ES-I3 (cell line): ENCODE data around the gene SECTM1.

Source experiments
- H3K36me3 ChIP-seq: 2 replicates; pipeline ENCODE4 v1.6.1; 2013; ENCODE audit warnings: mild to moderate bottlenecking, low read length, control low read depth, moderate library complexity; ENCODE audit not compliant: insufficient read depth
- H3K4me1 ChIP-seq: 2 replicates; pipeline ENCODE4 v1.6.1; 2013; ENCODE audit warnings: mild to moderate bottlenecking, control low read depth, low read length; ENCODE audit not compliant: insufficient read depth
- H3K9ac ChIP-seq: 2 replicates; pipeline ENCODE4 v1.6.1; 2013; ENCODE audit warnings: low read depth, mild to moderate bottlenecking, low read length, moderate library complexity
- H3K9me3 ChIP-seq: 2 replicates; pipeline ENCODE4 v1.6.1; 2013; ENCODE audit warnings: mild to moderate bottlenecking, low read length, moderate library complexity; ENCODE audit not compliant: control insufficient read depth, insufficient read depth

Gene SECTM1

DNA sequence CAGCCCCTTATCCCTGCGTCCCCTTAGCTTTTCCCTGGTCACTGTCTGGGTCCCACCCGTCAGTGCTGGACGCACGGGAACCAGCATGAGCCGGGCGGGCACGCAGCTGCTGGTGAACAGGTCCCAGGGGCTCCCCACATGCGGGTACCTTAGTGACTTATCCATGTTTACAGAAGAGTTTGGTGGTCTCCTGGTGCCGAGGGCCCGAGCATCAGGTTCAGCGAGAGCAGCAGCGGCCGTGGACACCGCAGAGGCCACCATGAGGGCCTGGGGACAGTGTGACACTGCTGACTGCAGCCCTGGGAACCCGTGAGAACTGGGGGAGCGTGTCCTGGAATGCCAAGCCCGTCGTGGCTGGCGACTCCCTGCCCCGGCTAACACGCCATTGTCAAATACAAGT is 22.7 kb downstream of the SECTM1 start:
- Histone ChIP-seq H3K9me3 (no peaks in the 10 kb centered on the region), H3K9ac (no peak overlapping the region), H3K36me3 (no peaks in the 10 kb centered on the region), H3K4me1 (no peaks in the 10 kb centered on the region; the same call in 1 of the 2 replicates)

GRCh38 chr17:82309656-82310570 is 23.7 kb downstream of the SECTM1 start:
- no peaks in the 10 kb centered on the region for H3K36me3 ChIP-seq
- H3K4me1 ChIP-seq: no peaks in the 10 kb centered on the region
- no peaks in the 10 kb centered on the region for H3K9me3 ChIP-seq
- H3K9ac ChIP-seq: no peak overlapping the region

- Histone ChIP-seq H3K4me1 (no peaks in the 10 kb centered on the region; the same call in 1 of the 2 replicates), H3K9ac (no peak overlapping the region), H3K36me3 (no peaks in the 10 kb centered on the region), H3K9me3 (no peaks in the 10 kb centered on the region)
Observed at GRCh38 chr17:82305727-82306300, 27.8 kb downstream of the SECTM1 start.

DNA sequence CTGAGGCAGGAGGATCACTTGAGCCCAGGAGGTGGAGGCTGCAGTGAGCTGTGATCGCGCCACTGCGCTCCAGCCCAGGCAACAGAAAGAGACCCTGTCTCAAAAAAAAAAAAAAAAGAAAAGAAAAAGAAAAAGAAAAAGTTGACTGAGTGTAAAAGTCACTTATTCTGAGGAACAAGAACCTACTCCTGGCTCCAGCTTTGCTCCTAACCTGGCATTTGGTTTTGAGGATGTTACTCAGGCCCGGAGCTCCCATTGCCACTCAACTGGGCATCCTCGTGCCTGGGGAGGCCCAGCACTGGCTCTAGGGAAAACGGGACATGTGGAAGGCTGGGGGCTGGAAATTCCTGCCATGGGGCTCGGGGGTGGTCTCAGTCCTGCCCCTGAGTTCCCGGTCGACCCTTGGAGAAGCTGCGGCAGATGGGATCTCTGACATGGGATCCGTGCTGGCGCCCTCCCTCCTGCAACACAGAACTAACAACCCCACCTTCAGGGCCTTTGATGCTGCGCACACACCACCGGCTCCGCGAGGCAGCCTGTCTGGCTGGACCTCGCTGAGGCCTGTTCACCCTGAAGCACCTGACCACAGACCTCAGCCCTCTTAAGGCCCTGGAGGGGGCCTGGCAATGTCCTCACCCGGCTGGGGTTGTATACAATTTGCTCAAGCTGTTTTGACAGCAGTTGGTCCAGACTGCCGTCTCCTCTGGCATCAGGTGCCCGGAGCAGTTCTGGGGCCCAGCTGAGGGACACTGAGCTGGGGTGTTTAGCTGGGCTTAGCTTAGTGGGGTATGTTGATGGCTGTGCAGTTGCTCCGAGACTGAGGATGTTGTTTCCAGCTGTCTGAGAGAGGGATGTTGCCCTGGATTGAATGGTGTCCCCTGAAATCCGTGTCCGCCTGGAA is 28.5 kb downstream of the SECTM1 start:
- H3K9ac ChIP-seq: no peak overlapping the region
- H3K9me3 ChIP-seq: no peaks in the 10 kb centered on the region
- H3K4me1 ChIP-seq: no peaks in the 10 kb centered on the region; the same call in 1 of the 2 replicates
- H3K36me3 ChIP-seq: no peaks in the 10 kb centered on the region

DNA sequence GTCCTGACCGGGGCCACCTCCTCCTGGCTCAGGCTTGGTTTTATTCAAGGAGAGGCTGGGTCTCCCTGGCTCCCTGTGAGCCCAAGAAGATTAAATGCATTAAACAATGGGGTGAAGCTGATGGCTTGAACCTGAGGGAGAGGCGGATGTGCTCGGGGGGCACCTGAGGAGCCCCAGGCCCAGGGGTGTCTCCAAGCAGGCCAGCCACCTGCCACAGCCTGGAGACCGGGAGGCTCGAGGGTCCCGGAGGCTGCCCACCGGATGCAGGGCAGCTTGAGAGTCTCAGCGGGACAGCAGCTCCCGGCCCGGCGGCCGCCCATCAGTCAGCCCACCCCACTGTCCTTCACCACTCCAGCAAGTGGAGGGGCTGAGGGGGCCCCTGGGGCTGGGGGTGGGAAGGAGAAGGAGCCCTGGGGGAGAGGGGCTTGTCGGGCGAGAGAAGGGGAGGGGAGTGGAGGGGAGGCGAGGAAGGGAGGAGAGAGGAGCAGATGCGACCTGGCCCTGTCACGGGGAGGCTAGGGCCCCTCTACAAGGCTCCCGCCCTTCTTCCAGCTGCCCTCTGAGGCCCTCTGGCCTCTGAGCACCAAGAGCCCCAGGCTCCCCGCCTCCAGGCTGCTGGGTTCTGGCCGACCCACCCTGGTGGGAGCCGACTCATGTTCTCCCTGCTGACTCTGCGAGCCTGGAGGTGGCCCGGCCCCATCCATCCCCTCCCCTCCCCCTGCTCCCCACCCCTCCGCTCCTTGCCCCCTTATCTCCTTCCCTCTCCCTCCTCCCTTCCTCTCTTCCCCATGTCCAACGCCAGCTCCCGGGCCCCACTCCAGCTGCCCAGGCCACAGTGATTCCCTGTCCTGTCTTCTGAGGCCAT is 29.4 kb downstream of the SECTM1 start:
- no peaks in the 10 kb centered on the region; the same call in 1 of the 2 replicates for H3K4me1 ChIP-seq
- no peaks in the 10 kb centered on the region for H3K36me3 ChIP-seq
- no peak overlapping the region for H3K9ac ChIP-seq
- H3K9me3 ChIP-seq: no peaks in the 10 kb centered on the region

DNA sequence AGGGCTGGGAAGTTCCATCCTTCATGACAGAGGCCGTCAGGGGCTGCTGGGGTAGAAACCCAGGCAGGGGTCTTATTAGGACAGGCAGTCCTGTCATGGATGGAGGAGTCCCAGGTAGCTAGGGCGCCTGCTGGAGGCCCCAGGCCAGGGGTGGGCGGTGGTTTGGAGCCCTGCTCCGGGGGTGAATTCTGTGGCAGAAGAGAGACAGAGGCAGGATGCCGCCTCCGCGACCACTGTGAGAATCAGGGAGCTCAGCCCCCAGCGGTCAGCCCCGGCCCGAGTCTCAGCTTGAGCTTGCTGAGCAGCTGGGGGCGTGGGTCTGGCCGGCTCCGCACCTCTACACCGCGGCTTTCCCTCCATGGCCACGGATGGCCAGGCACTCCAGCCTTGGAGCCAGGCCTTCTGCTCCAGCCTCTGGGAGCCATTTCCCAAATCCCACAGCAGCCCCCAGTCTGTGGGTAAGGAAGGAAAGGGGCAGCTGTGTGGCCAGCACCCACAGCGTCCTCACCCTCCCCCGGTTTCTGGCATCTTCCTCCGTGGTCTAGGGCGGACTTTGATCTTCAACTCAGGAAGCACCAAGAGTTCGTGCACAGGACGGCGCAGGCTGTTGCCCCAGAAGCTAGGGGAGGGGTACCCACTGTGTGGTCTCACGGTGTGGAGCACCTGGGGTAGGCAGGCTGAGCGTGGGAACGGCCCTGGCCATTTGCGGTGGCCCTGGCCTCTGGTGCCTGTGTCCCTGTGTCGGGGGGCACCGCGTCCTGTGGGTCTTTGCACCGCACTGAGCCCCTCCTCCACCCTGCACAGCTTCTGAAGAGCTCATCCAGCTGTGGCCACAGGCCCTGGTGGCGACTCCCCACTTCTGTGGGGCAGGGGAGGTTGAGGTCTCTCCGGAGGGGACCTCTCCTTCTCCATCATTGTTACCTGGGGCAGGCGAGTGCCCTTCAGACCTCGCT is 30.3 kb downstream of the SECTM1 start:
- no peaks in the 10 kb centered on the region for H3K36me3 ChIP-seq
- H3K4me1 ChIP-seq: peaks cover under 1% of the 10 kb centered on the region; the same call in 1 of the 2 replicates
- no peak overlapping the region for H3K9ac ChIP-seq
- H3K9me3 ChIP-seq: no peaks in the 10 kb centered on the region

DNA sequence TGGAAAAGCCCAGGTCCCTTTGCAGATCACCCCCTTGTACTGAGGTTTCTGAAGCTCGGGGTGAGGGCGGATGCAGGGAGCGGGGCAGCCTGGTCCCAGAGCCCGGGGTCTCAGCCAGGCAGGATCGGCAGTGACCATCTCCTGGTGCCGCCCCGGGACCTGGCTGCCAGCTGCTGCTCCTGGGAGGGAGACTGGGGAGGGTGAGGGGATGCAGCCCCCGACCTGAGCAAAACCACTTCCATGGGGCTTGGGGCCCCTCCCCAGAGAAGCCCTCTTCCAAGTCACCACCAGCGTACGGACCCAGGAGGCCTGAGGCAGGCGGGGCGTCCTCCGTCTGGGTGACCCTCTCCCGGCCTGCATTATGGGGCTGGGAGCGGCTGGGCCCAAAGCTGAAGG is 31.0 kb downstream of the SECTM1 start:
- H3K36me3 ChIP-seq: no peaks in the 10 kb centered on the region
- no peak overlapping the region for H3K9ac ChIP-seq
- peaks cover 6% of the 10 kb centered on the region; the same call in 1 of the 2 replicates for H3K4me1 ChIP-seq

GRCh38 chr17:82301916-82302567 is 31.5 kb downstream of the SECTM1 start:
- H3K4me1 ChIP-seq: peaks cover 6% of the 10 kb centered on the region; the same call in 1 of the 2 replicates
- H3K36me3 ChIP-seq: no peaks in the 10 kb centered on the region
- H3K9ac ChIP-seq: no peak overlapping the region
- H3K9me3 ChIP-seq: no peaks in the 10 kb centered on the region

More for the DNA sequence above, 31.0 kb downstream of the SECTM1 start:
- no peaks in the 10 kb centered on the region for H3K9me3 ChIP-seq

GRCh38 chr17:82301300-82301915 is 32.2 kb downstream of the SECTM1 start:
- Histone ChIP-seq H3K36me3 (no peaks in the 10 kb centered on the region), H3K9me3 (no peaks in the 10 kb centered on the region), H3K4me1 (peaks cover 6% of the 10 kb centered on the region; the same call in 1 of the 2 replicates), H3K9ac (no peak overlapping the region)

GRCh38 chr17:82300707-82301270 is 32.8 kb downstream of the SECTM1 start:
- H3K9ac ChIP-seq: no peak overlapping the region

GRCh38 chr17:82300228-82300627 is 33.3 kb downstream of the SECTM1 start:
- peaks cover 6% of the 10 kb centered on the region; the same call in 1 of the 2 replicates for H3K4me1 ChIP-seq
- H3K36me3 ChIP-seq: no peaks in the 10 kb centered on the region
- no peak overlapping the region for H3K9ac ChIP-seq
- no peaks in the 10 kb centered on the region for H3K9me3 ChIP-seq

More at GRCh38 chr17:82300707-82301270, 32.8 kb downstream of the SECTM1 start:
- Histone ChIP-seq H3K4me1 (peaks cover 6% of the 10 kb centered on the region; the same call in 1 of the 2 replicates), H3K36me3 (no peaks in the 10 kb centered on the region), H3K9me3 (no peaks in the 10 kb centered on the region)

DNA sequence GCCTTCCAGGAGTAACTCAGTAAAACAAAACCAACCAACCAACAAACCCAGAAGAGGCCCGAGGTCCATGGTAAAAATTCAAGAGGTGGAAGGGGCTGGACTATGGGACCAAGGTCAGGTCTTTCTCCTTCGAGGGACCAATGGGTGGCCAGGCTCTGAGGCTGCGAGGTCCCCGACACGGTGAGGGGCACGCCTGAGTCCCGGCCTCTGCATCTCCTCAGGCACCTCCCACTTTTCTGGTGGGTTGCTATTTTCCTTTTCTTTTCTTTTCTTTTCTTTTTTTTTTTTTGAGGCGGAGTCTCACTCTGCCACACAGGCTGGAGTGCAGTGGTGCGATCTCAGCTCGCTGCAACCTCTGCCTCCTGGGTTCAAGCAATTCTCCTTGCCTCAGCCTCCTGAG is 34.1 kb downstream of the SECTM1 start:
- Histone ChIP-seq H3K9me3 (no peaks in the 10 kb centered on the region), H3K4me1 (peaks cover 6% of the 10 kb centered on the region; the same call in 1 of the 2 replicates), H3K36me3 (no peaks in the 10 kb centered on the region), H3K9ac (no peak overlapping the region)
